Measurements from ENCODE around the gene PRPSAP2. TPM values are rescaled to one million over a fixed set of nuclear protein-coding genes. Genes with fewer than 3 reads are reported as not detected.
"Not testable (repeated sequence)": the region's sequence is repeated elsewhere in the genome, so short reads cannot be mapped to it uniquely, and the experiment has no call there.

The PRPSAP2 gene
- total RNA-seq, 1 donor from 2014 or later: 50.6 TPM

- TF ChIP-seq, protein P1, sequence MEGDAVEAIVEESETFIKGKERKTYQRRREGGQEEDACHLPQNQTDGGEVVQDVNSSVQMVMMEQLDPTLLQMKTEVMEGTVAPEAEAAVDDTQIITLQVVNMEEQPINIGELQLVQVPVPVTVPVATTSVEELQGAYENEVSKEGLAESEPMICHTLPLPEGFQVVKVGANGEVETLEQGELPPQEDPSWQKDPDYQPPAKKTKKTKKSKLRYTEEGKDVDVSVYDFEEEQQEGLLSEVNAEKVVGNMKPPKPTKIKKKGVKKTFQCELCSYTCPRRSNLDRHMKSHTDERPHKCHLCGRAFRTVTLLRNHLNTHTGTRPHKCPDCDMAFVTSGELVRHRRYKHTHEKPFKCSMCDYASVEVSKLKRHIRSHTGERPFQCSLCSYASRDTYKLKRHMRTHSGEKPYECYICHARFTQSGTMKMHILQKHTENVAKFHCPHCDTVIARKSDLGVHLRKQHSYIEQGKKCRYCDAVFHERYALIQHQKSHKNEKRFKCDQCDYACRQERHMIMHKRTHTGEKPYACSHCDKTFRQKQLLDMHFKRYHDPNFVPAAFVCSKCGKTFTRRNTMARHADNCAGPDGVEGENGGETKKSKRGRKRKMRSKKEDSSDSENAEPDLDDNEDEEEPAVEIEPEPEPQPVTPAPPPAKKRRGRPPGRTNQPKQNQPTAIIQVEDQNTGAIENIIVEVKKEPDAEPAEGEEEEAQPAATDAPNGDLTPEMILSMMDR (IDR thresholded peaks at IDR 0.05; ENCODE audit: insufficient read depth, low read depth, low read length): no peak
- no peak for TF ChIP-seq EZH2 (IDR thresholded peaks at IDR 0.05; ENCODE audit: insufficient read depth, low read length)
- DNase-seq (ENCODE audit: low read depth) (no peak), FAIRE-seq (no peak)
- Histone ChIP-seq H3K4me2 (ENCODE audit: low read length) (no peak overlapping the region), H3K36me3 (ENCODE audit: insufficient read depth, low read length) (no peaks in the 10 kb centered on the region), H4K20me1 (ENCODE audit: insufficient read depth, low read length) (no peaks in the 10 kb centered on the region), H2AFZ (ENCODE audit: low read depth, low read length) (no peak overlapping the region), H3K27ac (ENCODE audit: low read depth, low read length) (no peak overlapping the region), H3K9ac (ENCODE audit: low read length) (no peak overlapping the region), H3K4me3 (ENCODE audit: insufficient read depth, low read depth, low read length) (no peak overlapping the region), H3K9me3 (ENCODE audit: insufficient read depth, low read depth, low read length) (no peaks in the 10 kb centered on the region), H3K4me1 (ENCODE audit: insufficient read depth, low read length) (peaks cover 2% of the 10 kb centered on the region), H3K79me2 (ENCODE audit: insufficient read depth, low read length) (no peaks in the 10 kb centered on the region), H3K27me3 (ENCODE audit: insufficient read depth, low read length) (peaks cover 8% of the 10 kb centered on the region)
- Mint-ChIP-seq H3K4me1 (ENCODE audit: low read depth, unreplicated experiment) (no peaks in the 10 kb centered on the region), H3K9me3 (ENCODE audit: unreplicated experiment) (no peaks in the 10 kb centered on the region), H3K27me3 (ENCODE audit: low read depth, unreplicated experiment) (peaks cover 19% of the 10 kb centered on the region), H3K4me3 (ENCODE audit: unreplicated experiment) (no peak overlapping the region), H3K27ac (ENCODE audit: unreplicated experiment) (peak overlapping the region; percentile 5), H3K36me3 (ENCODE audit: low read depth, unreplicated experiment) (no peaks in the 10 kb centered on the region)
These were observed 96.4 kb downstream of the PRPSAP2 start for GRCh38 chr17:18954321-18954720.

DNA sequence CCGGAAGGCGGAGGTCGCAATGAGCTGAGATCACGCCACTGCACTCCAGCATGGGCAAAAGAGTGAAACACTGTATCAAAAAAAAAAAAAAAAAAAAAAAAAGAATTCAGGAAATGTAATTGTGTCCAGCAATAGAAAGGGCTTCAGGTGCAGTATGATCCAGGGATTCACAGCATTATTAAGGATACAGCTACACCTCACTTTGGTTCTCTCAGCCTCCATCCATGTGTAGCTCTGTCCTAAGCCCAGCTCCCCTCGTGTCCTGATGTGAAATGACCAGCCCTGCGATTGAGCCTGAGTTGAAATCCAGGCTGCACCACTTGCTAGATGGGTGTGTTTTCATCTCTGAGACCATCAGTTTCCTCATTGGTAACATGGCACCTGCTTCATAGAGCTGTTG, 97.1 kb downstream of the PRPSAP2 start:
- Histone ChIP-seq H3K27ac (ENCODE audit: low read depth, low read length) (no peak overlapping the region), H3K27me3 (ENCODE audit: insufficient read depth, low read length) (peaks cover 4% of the 10 kb centered on the region), H3K4me2 (ENCODE audit: low read length) (no peak overlapping the region), H3K9me3 (ENCODE audit: insufficient read depth, low read depth, low read length) (no peaks in the 10 kb centered on the region), H3K79me2 (ENCODE audit: insufficient read depth, low read length) (no peaks in the 10 kb centered on the region), H4K20me1 (ENCODE audit: insufficient read depth, low read length) (no peaks in the 10 kb centered on the region), H3K36me3 (ENCODE audit: insufficient read depth, low read length) (no peaks in the 10 kb centered on the region), H3K4me3 (ENCODE audit: insufficient read depth, low read depth, low read length) (no peak overlapping the region), H3K9ac (ENCODE audit: low read length) (no peak overlapping the region), H3K4me1 (ENCODE audit: insufficient read depth, low read length) (peaks cover 4% of the 10 kb centered on the region), H2AFZ (ENCODE audit: low read depth, low read length) (no peak overlapping the region)
- FAIRE-seq: no peak
- H3K4me3 Mint-ChIP-seq (ENCODE audit: unreplicated experiment): no peak overlapping the region
- DNase-seq (ENCODE audit: low read depth): no peak
- no peaks in the 10 kb centered on the region for H3K36me3 Mint-ChIP-seq (ENCODE audit: low read depth, unreplicated experiment)
- no peak overlapping the region for H3K27ac Mint-ChIP-seq (ENCODE audit: unreplicated experiment)
- H3K9me3 Mint-ChIP-seq (ENCODE audit: unreplicated experiment): no peaks in the 10 kb centered on the region
- TF ChIP-seq, protein P1 (IDR thresholded peaks at IDR 0.05; ENCODE audit: insufficient read depth, low read depth, low read length): no peak
- TF ChIP-seq EZH2 (IDR thresholded peaks at IDR 0.05; ENCODE audit: insufficient read depth, low read length): no peak
- H3K27me3 Mint-ChIP-seq (ENCODE audit: low read depth, unreplicated experiment): peaks cover 16% of the 10 kb centered on the region
- no peaks in the 10 kb centered on the region for H3K4me1 Mint-ChIP-seq (ENCODE audit: low read depth, unreplicated experiment)

GRCh38 chr17:18956021-18956420, 98.1 kb downstream of the PRPSAP2 start:
- H3K9me3 Mint-ChIP-seq (ENCODE audit: unreplicated experiment); H3K4me3 Mint-ChIP-seq (ENCODE audit: unreplicated experiment): not testable (repeated sequence)

More at GRCh38 chr17:18956021-18956420, 98.1 kb downstream of the PRPSAP2 start:
- H3K27ac ChIP-seq (ENCODE audit: low read depth, low read length); H3K4me3 ChIP-seq (ENCODE audit: insufficient read depth, low read depth, low read length); H3K36me3 ChIP-seq (ENCODE audit: insufficient read depth, low read length); H3K4me1 Mint-ChIP-seq (ENCODE audit: low read depth, unreplicated experiment); H3K27ac Mint-ChIP-seq (ENCODE audit: unreplicated experiment); H3K79me2 ChIP-seq (ENCODE audit: insufficient read depth, low read length); H3K9ac ChIP-seq (ENCODE audit: low read length); H3K9me3 ChIP-seq (ENCODE audit: insufficient read depth, low read depth, low read length); H3K4me1 ChIP-seq (ENCODE audit: insufficient read depth, low read length); H3K4me2 ChIP-seq (ENCODE audit: low read length); FAIRE-seq; H2AFZ ChIP-seq (ENCODE audit: low read depth, low read length); H3K36me3 Mint-ChIP-seq (ENCODE audit: low read depth, unreplicated experiment); H4K20me1 ChIP-seq (ENCODE audit: insufficient read depth, low read length); DNase-seq (ENCODE audit: low read depth); H3K27me3 ChIP-seq (ENCODE audit: insufficient read depth, low read length): not testable (repeated sequence)
- peaks cover 19% of the 10 kb centered on the region for H3K27me3 Mint-ChIP-seq (ENCODE audit: low read depth, unreplicated experiment)
